Keratinocyte (primary cell): ENCODE measurements around the gene TMEM220. TPM values are rescaled to one million over a fixed set of nuclear protein-coding genes. Genes with fewer than 3 reads are reported as not detected.

Source experiments
- DNase-seq: peaks from one replicate; pipeline ENCODE4 v3.0.0-alpha.2; 2011; ENCODE audit warnings: low read depth, missing footprints, low spot score
- FAIRE-seq: peaks from 2 replicates; lab custom pipeline; 2011; peaks lifted over from hg19 to GRCh38; lab: Jason Lieb, UNC
- H2AFZ ChIP-seq: 2 replicates; pipeline ENCODE4 v1.6.0; 2012; ENCODE audit warnings: low read length, control low read depth, inconsistent platforms; ENCODE audit not compliant: control insufficient read depth
- H3K27ac ChIP-seq: 2 replicates; pipeline ENCODE4 v1.5.1; 2011; ENCODE audit warnings: low read length; ENCODE audit not compliant: control insufficient read depth, insufficient read depth
- H3K27me3 ChIP-seq: 3 replicates; pipeline ENCODE4 v1.6.0; 2011; ENCODE audit warnings: low read length; ENCODE audit not compliant: control insufficient read depth, insufficient read depth; ENCODE audit errors: extremely low read depth
- H3K36me3 ChIP-seq, 2 experiments: 2 replicates in 1 of 2; 3 replicates in 1 of 2; pipeline ENCODE4 v1.5.1; 2011; ENCODE audit warnings: low read length in 2 of 2, mild to moderate bottlenecking in 1 of 2; ENCODE audit not compliant: control insufficient read depth in 2 of 2, insufficient read depth in 2 of 2; ENCODE audit errors: extremely low read depth in 1 of 2
- H3K4me1 ChIP-seq: 3 replicates; pipeline ENCODE4 v1.5.1; 2011; ENCODE audit warnings: low read length; ENCODE audit not compliant: control insufficient read depth, insufficient read depth; ENCODE audit errors: extremely low read depth
- H3K4me2 ChIP-seq: 3 replicates; pipeline ENCODE4 v1.6.0; 2011; ENCODE audit warnings: low read depth, low read length; ENCODE audit not compliant: control insufficient read depth, insufficient read depth; ENCODE audit errors: extremely low read depth
- H3K4me3 ChIP-seq, 3 experiments: fragments of 200-600 bp in 1 of 3; sonication (generic) in 1 of 3; 2 replicates in 2 of 3; 3 replicates in 1 of 3; pipeline ENCODE4 v1.5.1; 2011 to 2016; ENCODE audit warnings: low read length in 3 of 3, mild to moderate bottlenecking in 3 of 3, control low read depth in 2 of 3, inconsistent platforms in 1 of 3, low read depth in 1 of 3, mixed read lengths in 1 of 3, mixed run types in 1 of 3, moderate library complexity in 1 of 3; ENCODE audit not compliant: control insufficient read depth in 2 of 3, insufficient read depth in 2 of 3; ENCODE audit errors: extremely low read depth in 1 of 3
- H3K79me2 ChIP-seq: 2 replicates; pipeline ENCODE4 v1.6.0; 2012; ENCODE audit warnings: low read length; ENCODE audit not compliant: control insufficient read depth, insufficient read depth
- H3K9ac ChIP-seq: 3 replicates; pipeline ENCODE4 v1.6.0; 2011; ENCODE audit warnings: low read length; ENCODE audit not compliant: control insufficient read depth, insufficient read depth; ENCODE audit errors: extremely low read depth
- H3K9me1 ChIP-seq: 3 replicates; pipeline ENCODE4 v1.6.0; 2011; ENCODE audit warnings: low read length; ENCODE audit not compliant: control insufficient read depth, insufficient read depth; ENCODE audit errors: extremely low read depth
- H3K9me3 ChIP-seq: 2 replicates; pipeline ENCODE4 v1.5.1; 2012; ENCODE audit warnings: low read depth, low read length; ENCODE audit not compliant: control insufficient read depth
- H4K20me1 ChIP-seq: 3 replicates; pipeline ENCODE4 v1.6.0; 2011; ENCODE audit warnings: low read length; ENCODE audit not compliant: control insufficient read depth, insufficient read depth; ENCODE audit errors: extremely low read depth
- EZH2 ChIP-seq: IDR thresholded peaks from one replicate; pipeline ENCODE4 v1.6.1; 2012; ENCODE audit warnings: inconsistent platforms, mild to moderate bottlenecking, low read length, moderate library complexity
- dilution Hi-C: fragments of 300-500 bp; cut with MboI; formaldehyde crosslinking; loops from one replicate; pipeline ENCODE4 v1.7.0; 2020; ENCODE audit warnings: low sequenced_read_pairs; ENCODE audit not compliant: extremely low pct_ligation_motif_present
- polyA plus RNA-seq, 5 experiments: library from polyadenylated mRNA; depleted of rRNA in 3 of 5; stranded (reverse) in 3 of 5; stranded (forward) in 1 of 5; unstranded in 1 of 5; fragments of >200 nt; gene quantifications; 1 replicate in 1 of 5; 2 replicates in 3 of 5; 3 replicates in 1 of 5; pipeline versions ENCODE4 v1.2.1 to v1.2.3, GENCODE V29; 2011 to 2012; ENCODE audit warnings: missing spikeins in 2 of 5, low read depth in 1 of 5, low replicate concordance in 1 of 5
- TF ChIP-seq, protein P1 (sequence below), 3 experiments: IDR thresholded peaks in 1 of 3; conservative IDR thresholded peaks in 1 of 3; optimal IDR thresholded peaks in 1 of 3; 2 replicates in 2 of 3; 3 replicates in 1 of 3; pipeline versions ENCODE3 to v1.5.1; 2011; ENCODE audit warnings: low read length in 3 of 3, mild to moderate bottlenecking in 3 of 3, moderate library complexity in 2 of 3, control low read depth in 1 of 3, inconsistent platforms in 1 of 3; ENCODE audit not compliant: insufficient read depth in 2 of 3; ENCODE audit errors: extremely low read depth in 1 of 3

The TMEM220 gene
- polyA plus RNA-seq, 1 donor (not counting 4 experiments of a cell fraction or from before 2014, with no cell fraction given), result 3.3 TPM

DNA sequence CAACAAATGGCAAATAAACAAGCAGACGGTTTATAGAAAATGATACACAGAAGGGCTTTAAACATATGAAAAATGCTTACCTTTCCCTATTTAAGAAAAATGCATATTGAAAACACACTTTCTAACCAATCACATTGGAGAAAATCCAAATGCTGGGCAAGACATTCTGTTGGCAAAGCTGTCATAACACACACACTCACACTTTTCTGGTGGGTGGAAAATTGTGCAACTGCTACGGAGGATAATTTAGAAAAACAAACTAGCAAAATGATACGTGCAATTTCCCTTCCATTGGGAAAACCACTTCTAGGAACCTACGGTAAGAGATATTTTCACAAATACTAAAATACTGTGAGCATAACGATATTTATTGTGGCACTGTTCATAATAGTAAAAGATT is 62.9 kb downstream of the TMEM220 start:
- no peaks in the 10 kb centered on the region for H3K9me1 ChIP-seq
- no peaks in the 10 kb centered on the region for H3K4me1 ChIP-seq
- H3K9ac ChIP-seq, result no peak overlapping the region
- H3K27ac ChIP-seq, result no peak overlapping the region
- H2AFZ ChIP-seq, result no peak overlapping the region
- DNase-seq, result no peak
- TF ChIP-seq, protein P1, sequence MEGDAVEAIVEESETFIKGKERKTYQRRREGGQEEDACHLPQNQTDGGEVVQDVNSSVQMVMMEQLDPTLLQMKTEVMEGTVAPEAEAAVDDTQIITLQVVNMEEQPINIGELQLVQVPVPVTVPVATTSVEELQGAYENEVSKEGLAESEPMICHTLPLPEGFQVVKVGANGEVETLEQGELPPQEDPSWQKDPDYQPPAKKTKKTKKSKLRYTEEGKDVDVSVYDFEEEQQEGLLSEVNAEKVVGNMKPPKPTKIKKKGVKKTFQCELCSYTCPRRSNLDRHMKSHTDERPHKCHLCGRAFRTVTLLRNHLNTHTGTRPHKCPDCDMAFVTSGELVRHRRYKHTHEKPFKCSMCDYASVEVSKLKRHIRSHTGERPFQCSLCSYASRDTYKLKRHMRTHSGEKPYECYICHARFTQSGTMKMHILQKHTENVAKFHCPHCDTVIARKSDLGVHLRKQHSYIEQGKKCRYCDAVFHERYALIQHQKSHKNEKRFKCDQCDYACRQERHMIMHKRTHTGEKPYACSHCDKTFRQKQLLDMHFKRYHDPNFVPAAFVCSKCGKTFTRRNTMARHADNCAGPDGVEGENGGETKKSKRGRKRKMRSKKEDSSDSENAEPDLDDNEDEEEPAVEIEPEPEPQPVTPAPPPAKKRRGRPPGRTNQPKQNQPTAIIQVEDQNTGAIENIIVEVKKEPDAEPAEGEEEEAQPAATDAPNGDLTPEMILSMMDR (optimal IDR thresholded peaks at IDR 0.05 in 1 of 3, IDR thresholded peaks at IDR 0.05 in 1 of 3, conservative IDR thresholded peaks at IDR 0.05 in 1 of 3; ENCODE audit: extremely low read depth in 1 of 3, insufficient read depth in 2 of 3, low read length in 3 of 3), result no peak
- TF ChIP-seq EZH2, result no peak
- H3K27me3 ChIP-seq, result no peaks in the 10 kb centered on the region
- no peaks in the 10 kb centered on the region for H3K36me3 ChIP-seq
- no peak for FAIRE-seq
- no peak overlapping the region for H3K4me3 ChIP-seq
- dilution Hi-C loops, result no loop called here
- H3K9me3 ChIP-seq, result no peaks in the 10 kb centered on the region
- no peaks in the 10 kb centered on the region for H4K20me1 ChIP-seq
- H3K4me2 ChIP-seq, result no peak overlapping the region
- no peaks in the 10 kb centered on the region for H3K79me2 ChIP-seq

DNA sequence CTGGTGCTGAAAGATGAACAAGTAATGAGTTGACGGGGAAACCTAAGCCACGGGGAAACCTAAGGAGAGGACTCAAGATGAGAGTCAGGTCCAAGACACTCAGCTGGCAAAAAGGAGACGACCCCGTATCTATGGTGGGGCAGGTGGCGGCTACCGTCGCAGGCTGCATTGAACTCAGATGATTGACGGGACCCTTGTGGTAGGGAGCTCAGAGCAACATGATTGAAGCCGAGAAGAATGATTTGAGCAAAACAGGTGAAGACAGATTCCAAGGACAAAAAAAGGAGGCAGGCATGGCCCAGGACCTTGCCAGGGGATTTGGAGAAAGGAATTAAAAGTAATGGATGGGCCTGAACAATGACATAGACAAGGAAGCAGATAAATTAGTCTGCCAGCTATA is 65.3 kb downstream of the TMEM220 start:
- no peaks in the 10 kb centered on the region for H3K79me2 ChIP-seq
- no peaks in the 10 kb centered on the region for H3K9me1 ChIP-seq
- TF ChIP-seq, protein P1 (optimal IDR thresholded peaks at IDR 0.05 in 1 of 3, IDR thresholded peaks at IDR 0.05 in 1 of 3, conservative IDR thresholded peaks at IDR 0.05 in 1 of 3; ENCODE audit: extremely low read depth in 1 of 3, insufficient read depth in 2 of 3, low read length in 3 of 3), result no peak
- no peak for TF ChIP-seq EZH2
- no peaks in the 10 kb centered on the region for H3K9me3 ChIP-seq
- H3K27ac ChIP-seq, result no peak overlapping the region
- no peaks in the 10 kb centered on the region for H3K27me3 ChIP-seq
- no peaks in the 10 kb centered on the region for H3K36me3 ChIP-seq
- FAIRE-seq (no peak), DNase-seq (no peak)
- H4K20me1 ChIP-seq, result no peaks in the 10 kb centered on the region
- no peak overlapping the region for H3K9ac ChIP-seq
- no peak overlapping the region for H3K4me2 ChIP-seq
- no peaks in the 10 kb centered on the region for H3K4me1 ChIP-seq
- H3K4me3 ChIP-seq, result no peak overlapping the region
- H2AFZ ChIP-seq, result no peak overlapping the region
- dilution Hi-C loops, result no loop called here

Other genes with a start within 250 kb of the TMEM220 start
- gene MYH1, start 211.5 kb downstream of the TMEM220 start, polyA plus RNA-seq, result not detected in 3 replicates
- gene MYH2, start 180.4 kb downstream of the TMEM220 start, polyA plus RNA-seq, result not detected in 3 replicates
- gene MYH3, start 72.7 kb downstream of the TMEM220 start, polyA plus RNA-seq, result 0.67 to 0.83 TPM (median 0.76 TPM) in 3 replicates
- 20.8 to 28.3 TPM (median 22.8 TPM) in 3 replicates for gene SCO1, start 32.5 kb downstream of the TMEM220 start, polyA plus RNA-seq
- 9.9 to 15.0 TPM (median 14.2 TPM) in 3 replicates for gene ADPRM, start 32.4 kb downstream of the TMEM220 start, polyA plus RNA-seq
- 0.26 TPM in 1 of 3 replicates, not detected in the others for gene TMEM238L, start 74.1 kb upstream of the TMEM220 start, polyA plus RNA-seq
- not detected in 3 replicates for gene PIRT, start 108.1 kb upstream of the TMEM220 start, polyA plus RNA-seq